MCF 10A (cell line): Measurements from ENCODE around the gene ADAM17. TPM values are rescaled to one million over a fixed set of nuclear protein-coding genes. Genes with fewer than 3 reads are reported as not detected.
A peak's percentile ranks its signal among the peaks of the same experiment; 100 is the strongest.

ENCODE experiments used
- BruUV-seq: library from RNA; stranded (reverse); fragments of 400-500 nt; replicated peaks from 2 replicates; lab custom pipeline; 2021; lab: Mats Ljungman, UMichigan
- CTCF ChIA-PET: fragments of 300-600 bp; sonication (Branson Sonifier 250); formaldehyde crosslinking; extraction: SDS; loops from one replicate; lab custom pipeline; 2021; ENCODE audit warnings: antibody characterized with exemption, inconsistent platforms; lab: Yijun Ruan, JAX
- POLR2A ChIA-PET: fragments of 300-600, 350-650 bp; sonication (Branson Sonifier 250); formaldehyde crosslinking; extraction: SDS; loops from one replicate; lab custom pipeline; 2020; ENCODE audit warnings: antibody characterized with exemption, inconsistent platforms; lab: Yijun Ruan, JAX
- DNase-seq: peaks from one replicate; pipeline ENCODE4 v3.0.0-alpha.2; 2018; ENCODE audit not compliant: unreplicated experiment
- H3K27ac Mint-ChIP-seq: one replicate; pipeline ENCODE4 v1.8.0; 2022; ENCODE audit warnings: mild to moderate bottlenecking, low read depth, mixed read lengths; ENCODE audit not compliant: unreplicated experiment
- H3K27me3 Mint-ChIP-seq: one replicate; pipeline ENCODE4 v1.8.0; 2022; ENCODE audit warnings: mixed read lengths; ENCODE audit not compliant: insufficient read depth, unreplicated experiment
- H3K36me3 Mint-ChIP-seq: one replicate; pipeline ENCODE4 v1.8.0; 2022; ENCODE audit warnings: mild to moderate bottlenecking, moderate library complexity, mixed read lengths; ENCODE audit not compliant: insufficient read depth, unreplicated experiment
- H3K4me1 Mint-ChIP-seq: one replicate; pipeline ENCODE4 v1.8.0; 2022; ENCODE audit warnings: mixed read lengths; ENCODE audit not compliant: insufficient read depth, unreplicated experiment
- H3K4me3 Mint-ChIP-seq: one replicate; pipeline ENCODE4 v1.8.0; 2022; ENCODE audit warnings: mild to moderate bottlenecking, moderate library complexity, mixed read lengths; ENCODE audit not compliant: unreplicated experiment
- H3K9me3 Mint-ChIP-seq: one replicate; pipeline ENCODE4 v1.8.0; 2022; ENCODE audit warnings: mixed read lengths; ENCODE audit not compliant: unreplicated experiment
- CTCF ChIP-seq: fragments of 200-600 bp; IDR thresholded peaks from one replicate; pipeline ENCODE4 v1.8.0; 2022; ENCODE audit warnings: antibody characterized with exemption, mild to moderate bottlenecking; ENCODE audit not compliant: unreplicated experiment
- intact Hi-C: fragments of 100-400 bp; cut with micrococcal nuclease; formaldehyde crosslinking; loops from 2 replicates; pipeline ENCODE4 v1.14.1; 2022
- total RNA-seq: library from RNA; stranded (reverse); gene quantifications from 2 replicates; pipeline ENCODE4 v1.2.3, GENCODE V29; 2022

The ADAM17 gene
- total RNA-seq, 1 experiment from 2014 or later: 44.3 TPM

- Mint-ChIP-seq H3K27ac (peak overlapping the region; percentile 2), H3K27me3 (no peaks in the 10 kb centered on the region), H3K4me3 (no peak overlapping the region), H3K9me3 (no peaks in the 10 kb centered on the region), H3K36me3 (peaks cover 19% of the 10 kb centered on the region), H3K4me1 (peaks cover 32% of the 10 kb centered on the region)
- BruUV-seq: no TSS peak
- CTCF ChIA-PET: interaction anchor here (0.5 to 0.6 kb wide), 3 partner anchors 12 to 501 kb away, joined by 3 to 4 read pairs (median 4); no protein-coding TSS in a partner anchor
- intact Hi-C loops: no loop called here
- POLR2A ChIA-PET: no interaction called here
- TF ChIP-seq CTCF: no peak
- no peak for DNase-seq
Measured at GRCh38 chr2:9547262-9547991, 8.2 kb downstream of the ADAM17 start.

GRCh38 chr2:9545502-9545901 is 10.1 kb downstream of the ADAM17 start:
- H3K27me3 Mint-ChIP-seq: no peaks in the 10 kb centered on the region
- H3K4me1 Mint-ChIP-seq: peaks cover 21% of the 10 kb centered on the region
- H3K27ac Mint-ChIP-seq: no peak overlapping the region
- peaks cover 22% of the 10 kb centered on the region for H3K36me3 Mint-ChIP-seq
- H3K9me3 Mint-ChIP-seq: no peaks in the 10 kb centered on the region
- TF ChIP-seq CTCF: no peak
- POLR2A ChIA-PET: interaction anchor here (0.7 to 2.5 kb wide), 3 partner anchors 10 to 199 kb away, joined by 3 to 11 read pairs (median 3); partner anchors contain the start of gene ADAM17
- intact Hi-C loops: no loop called here
- BruUV-seq: no TSS peak
- H3K4me3 Mint-ChIP-seq: no peak overlapping the region
- no peak for DNase-seq
- CTCF ChIA-PET: interaction anchor here (0.6 kb wide), 1 partner anchor 14 kb away, joined by 3 read pairs; no protein-coding TSS in a partner anchor

GRCh38 chr2:9543557-9543956 is 12.1 kb downstream of the ADAM17 start:
- peaks cover 25% of the 10 kb centered on the region for H3K4me1 Mint-ChIP-seq
- intact Hi-C loops: no loop called here
- BruUV-seq: no TSS peak
- no peak for DNase-seq
- POLR2A ChIA-PET: interaction anchor here (0.7 to 0.9 kb wide), 2 partner anchors 54 to 298 kb away, joined by 3 to 4 read pairs; no protein-coding TSS in a partner anchor
- no peaks in the 10 kb centered on the region for H3K9me3 Mint-ChIP-seq
- H3K27ac Mint-ChIP-seq: peak overlapping the region; percentile 16
- CTCF ChIA-PET: interaction anchor here (0.6 to 0.7 kb wide), 2 partner anchors 19 to 236 kb away, joined by 3 to 4 read pairs; no protein-coding TSS in a partner anchor
- no peaks in the 10 kb centered on the region for H3K27me3 Mint-ChIP-seq
- H3K4me3 Mint-ChIP-seq: no peak overlapping the region
- no peak for TF ChIP-seq CTCF
- peaks cover 16% of the 10 kb centered on the region for H3K36me3 Mint-ChIP-seq

GRCh38 chr2:9539531-9539930 is 16.1 kb downstream of the ADAM17 start:
- ChIA-PET POLR2A (interaction anchor here (0.7 to 4.6 kb wide), 6 partner anchors 11 to 265 kb away, joined by 3 to 41 read pairs (median 5); partner anchors contain the start of gene ADAM17), CTCF (interaction anchor here (0.7 to 0.8 kb wide), 2 partner anchors 29 to 337 kb away, joined by 3 read pairs; no protein-coding TSS in a partner anchor)
- intact Hi-C loops: no loop called here
- Mint-ChIP-seq H3K4me3 (no peak overlapping the region), H3K27me3 (no peaks in the 10 kb centered on the region), H3K27ac (peak overlapping the region; percentile 5), H3K4me1 (peaks cover 19% of the 10 kb centered on the region), H3K36me3 (peaks cover 32% of the 10 kb centered on the region), H3K9me3 (no peaks in the 10 kb centered on the region)
- no TSS peak for BruUV-seq
- TF ChIP-seq CTCF: no peak
- peak; percentile 57 for DNase-seq
